SU-DHL-6 (cell line): ENCODE data around the gene ADD3.

Experiments used
- EZH2phosphoT487 ChIP-seq: fragments of 200-600 bp; sonication (generic), shearing (Covaris generic); conservative IDR thresholded peaks from 2 replicates; pipeline ENCODE4 v1.6.1; 2018; ENCODE audit warnings: mild to moderate bottlenecking, antibody characterized with exemption, low read length, moderate library complexity, mixed read lengths
- TF ChIP-seq, protein P1 (sequence below): fragments of 200-600 bp; sonication (generic); IDR thresholded peaks from one replicate; pipeline ENCODE4 v1.5.1; 2017; ENCODE audit warnings: antibody characterized with exemption, mild to moderate bottlenecking, low read length, moderate library complexity; ENCODE audit not compliant: insufficient read depth, poor library complexity, severe bottlenecking

DNA sequence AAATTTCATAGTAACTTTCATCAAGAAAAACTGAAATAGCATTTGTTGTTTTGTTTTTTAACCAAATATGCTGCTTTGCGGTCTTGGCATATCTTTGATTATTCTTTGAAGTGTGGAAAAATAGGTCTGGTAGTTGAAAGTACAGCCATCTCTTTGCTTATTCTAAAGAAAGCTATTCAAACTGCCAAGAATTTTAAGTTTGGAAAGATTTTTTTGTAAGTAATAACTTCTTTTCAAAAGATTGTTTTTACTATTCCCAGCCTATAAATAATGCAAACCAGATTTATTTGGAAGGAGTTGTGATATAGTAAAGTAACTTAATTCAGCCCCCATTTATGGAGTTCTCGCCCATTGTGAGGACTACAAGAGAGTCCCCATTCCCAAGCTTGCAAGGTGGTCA is 87.0 kb downstream of the ADD3 start:
- TF ChIP-seq, protein P1, sequence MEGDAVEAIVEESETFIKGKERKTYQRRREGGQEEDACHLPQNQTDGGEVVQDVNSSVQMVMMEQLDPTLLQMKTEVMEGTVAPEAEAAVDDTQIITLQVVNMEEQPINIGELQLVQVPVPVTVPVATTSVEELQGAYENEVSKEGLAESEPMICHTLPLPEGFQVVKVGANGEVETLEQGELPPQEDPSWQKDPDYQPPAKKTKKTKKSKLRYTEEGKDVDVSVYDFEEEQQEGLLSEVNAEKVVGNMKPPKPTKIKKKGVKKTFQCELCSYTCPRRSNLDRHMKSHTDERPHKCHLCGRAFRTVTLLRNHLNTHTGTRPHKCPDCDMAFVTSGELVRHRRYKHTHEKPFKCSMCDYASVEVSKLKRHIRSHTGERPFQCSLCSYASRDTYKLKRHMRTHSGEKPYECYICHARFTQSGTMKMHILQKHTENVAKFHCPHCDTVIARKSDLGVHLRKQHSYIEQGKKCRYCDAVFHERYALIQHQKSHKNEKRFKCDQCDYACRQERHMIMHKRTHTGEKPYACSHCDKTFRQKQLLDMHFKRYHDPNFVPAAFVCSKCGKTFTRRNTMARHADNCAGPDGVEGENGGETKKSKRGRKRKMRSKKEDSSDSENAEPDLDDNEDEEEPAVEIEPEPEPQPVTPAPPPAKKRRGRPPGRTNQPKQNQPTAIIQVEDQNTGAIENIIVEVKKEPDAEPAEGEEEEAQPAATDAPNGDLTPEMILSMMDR = no peak
- TF ChIP-seq EZH2phosphoT487 = no peak
